ELR (cell line): ENCODE measurements around the gene SPOCD1.

Source experiments
- DNase-seq: peaks from one replicate; pipeline ENCODE4 v3.0.0-alpha.2; 2015; ENCODE audit warnings: low read depth

SPOCD1 gene

GRCh38 chr1:31771891-31772668 lies 43.7 kb downstream of the SPOCD1 start:
- no peak for DNase-seq

- DNase-seq = no peak
These were observed 46.0 kb downstream of the SPOCD1 start for GRCh38 chr1:31769720-31770390.

- DNase-seq = no peak
These were observed 46.7 kb downstream of the SPOCD1 start for GRCh38 chr1:31768939-31769704.

- no peak for DNase-seq
These were observed 47.4 kb downstream of the SPOCD1 start for GRCh38 chr1:31768407-31768907.

- no peak for DNase-seq
These were observed 48.6 kb downstream of the SPOCD1 start for GRCh38 chr1:31767225-31767624.

GRCh38 chr1:31765516-31765915 lies 50.3 kb downstream of the SPOCD1 start:
- DNase-seq = no peak

- no peak for DNase-seq
These were observed 50.8 kb downstream of the SPOCD1 start for GRCh38 chr1:31765041-31765467.

- peak; percentile 34 for DNase-seq
These were observed 51.3 kb downstream of the SPOCD1 start, which contains the start of gene ADGRB2 for GRCh38 chr1:31764312-31765040. TSS of gene ADGRB2 (minus strand) at chr1:31764340. CDS start at chr1:31757221, 7,119 bp downstream.

GRCh38 chr1:31763671-31764311 lies 52.0 kb downstream of the SPOCD1 start:
- no peak for DNase-seq

- peak; percentile 71 for DNase-seq
These were observed 52.8 kb downstream of the SPOCD1 start for GRCh38 chr1:31762726-31763670.

- no peak for DNase-seq
These were observed 53.5 kb downstream of the SPOCD1 start for GRCh38 chr1:31762323-31762722.

GRCh38 chr1:31761883-31762282 lies 53.9 kb downstream of the SPOCD1 start:
- peak; percentile 72 for DNase-seq

GRCh38 chr1:31760471-31761470 lies 55.1 kb downstream of the SPOCD1 start:
- DNase-seq = peak; percentile 77

GRCh38 chr1:31759298-31760023 lies 56.4 kb downstream of the SPOCD1 start:
- DNase-seq = peak; percentile 66

GRCh38 chr1:31758823-31759222 lies 57.0 kb downstream of the SPOCD1 start:
- DNase-seq = no peak

GRCh38 chr1:31757989-31758388 lies 57.8 kb downstream of the SPOCD1 start:
- no peak for DNase-seq

- no peak for DNase-seq
These were observed 58.6 kb downstream of the SPOCD1 start for GRCh38 chr1:31757204-31757679.

- no peak for DNase-seq
These were observed 59.2 kb downstream of the SPOCD1 start for GRCh38 chr1:31756578-31756977.
